ENCODE results near the gene RASL10A.

RASL10A gene

GRCh38 chr22:29332886-29333496 is 17.5 kb upstream of the RASL10A start:
- no peak for TF ChIP-seq CTCF (IDR thresholded peaks at IDR 0.05)
- Histone ChIP-seq H3K27me3 (no peaks in the 10 kb centered on the region), H3K4me3 (ENCODE audit: low read depth in 1 of 2, low read length in 1 of 2) (no peak overlapping the region), H3K36me3 (peaks cover 100% of the 10 kb centered on the region), H3K9me3 (no peaks in the 10 kb centered on the region), H3K27ac (no peak overlapping the region), H3K4me1 (ENCODE audit: control insufficient read depth in 1 of 2, insufficient read depth in 1 of 2, low read depth in 1 of 2, low read length in 1 of 2) (no peaks in the 10 kb centered on the region)

- Histone ChIP-seq H3K36me3 (peaks cover 100% of the 10 kb centered on the region), H3K4me3 (ENCODE audit: low read depth in 1 of 2, low read length in 1 of 2) (no peak overlapping the region), H3K4me1 (ENCODE audit: control insufficient read depth in 1 of 2, insufficient read depth in 1 of 2, low read depth in 1 of 2, low read length in 1 of 2) (no peaks in the 10 kb centered on the region)
Observed at GRCh38 chr22:29331658-29332300, 16.3 kb upstream of the RASL10A start.

GRCh38 chr22:29331213-29331612 is 15.7 kb upstream of the RASL10A start:
- Histone ChIP-seq H3K27me3 (no peaks in the 10 kb centered on the region), H3K4me1 (ENCODE audit: control insufficient read depth in 1 of 2, insufficient read depth in 1 of 2, low read depth in 1 of 2, low read length in 1 of 2) (no peaks in the 10 kb centered on the region), H3K9me3 (no peaks in the 10 kb centered on the region), H3K27ac (no peak overlapping the region), H3K4me3 (ENCODE audit: low read depth in 1 of 2, low read length in 1 of 2) (no peak overlapping the region), H3K36me3 (peaks cover 100% of the 10 kb centered on the region)
- TF ChIP-seq CTCF (IDR thresholded peaks at IDR 0.05) = no peak

More at GRCh38 chr22:29331658-29332300, 16.3 kb upstream of the RASL10A start:
- no peak for TF ChIP-seq CTCF (IDR thresholded peaks at IDR 0.05)
- Histone ChIP-seq H3K27ac (no peak overlapping the region), H3K9me3 (no peaks in the 10 kb centered on the region), H3K27me3 (no peaks in the 10 kb centered on the region)

- no peak for TF ChIP-seq CTCF (IDR thresholded peaks at IDR 0.05)
- Histone ChIP-seq H3K4me1 (ENCODE audit: control insufficient read depth in 1 of 2, insufficient read depth in 1 of 2, low read depth in 1 of 2, low read length in 1 of 2) (no peaks in the 10 kb centered on the region), H3K4me3 (ENCODE audit: low read depth in 1 of 2, low read length in 1 of 2) (no peak overlapping the region), H3K27me3 (no peaks in the 10 kb centered on the region), H3K36me3 (peaks cover 100% of the 10 kb centered on the region), H3K27ac (no peak overlapping the region), H3K9me3 (no peaks in the 10 kb centered on the region)
Observed at GRCh38 chr22:29330753-29331152, 15.3 kb upstream of the RASL10A start.

- H3K9me3 ChIP-seq = no peaks in the 10 kb centered on the region
- no peaks in the 10 kb centered on the region for H3K4me1 ChIP-seq (ENCODE audit: control insufficient read depth in 1 of 2, insufficient read depth in 1 of 2, low read depth in 1 of 2, low read length in 1 of 2)
- no peak overlapping the region for H3K27ac ChIP-seq
- peaks cover 100% of the 10 kb centered on the region for H3K36me3 ChIP-seq
- H3K4me3 ChIP-seq (ENCODE audit: low read depth in 1 of 2, low read length in 1 of 2) = no peak overlapping the region
- no peak for TF ChIP-seq CTCF (IDR thresholded peaks at IDR 0.05)
- H3K27me3 ChIP-seq = no peaks in the 10 kb centered on the region
Observed at GRCh38 chr22:29330291-29330690, 14.8 kb upstream of the RASL10A start.

Data from neutrophil (primary cell).